K562 (cell line): Measurements from ENCODE around the gene QRICH1. TPM values are rescaled to one million over a fixed set of nuclear protein-coding genes. Genes with fewer than 3 reads are reported as not detected.
A peak's percentile ranks its signal among the peaks of the same experiment; 100 is the strongest.

ENCODE experiments used
- ATF7 ChIP-seq: fragments of 450-650 bp; IDR thresholded peaks from 2 replicates; pipeline ENCODE4 v1.7.1; 2014; ENCODE audit warnings: mild to moderate bottlenecking, moderate library complexity
- CHD2 ChIP-seq: IDR thresholded peaks from 2 replicates; pipeline ENCODE4 v1.6.1; 2011; ENCODE audit warnings: low read depth, low read length
- FOXJ2 ChIP-seq: fragments of 200-800 bp; sonication (Bioruptor generic); IDR thresholded peaks from 2 replicates; pipeline ENCODE4 v1.6.1; 2016; ENCODE audit warnings: missing genetic modification characterization, missing compliant biosample characterization
- NCOA1 ChIP-seq: fragments of 450-650 bp; IDR thresholded peaks from 2 replicates; pipeline ENCODE4 v1.6.1; 2016; ENCODE audit warnings: low read depth
- NRF1 ChIP-seq, 2 experiments: fragments of 450-650 bp; IDR thresholded peaks in 1 of 2; conservative IDR thresholded peaks in 1 of 2; 2 replicates each; pipeline ENCODE4 v1.6.1; 2014; ENCODE audit warnings: mild to moderate bottlenecking in 2 of 2
- STAT5A ChIP-seq: IDR thresholded peaks from 2 replicates; pipeline ENCODE4 v1.6.1; 2012; ENCODE audit warnings: low read length, inconsistent platforms, borderline replicate concordance
- ZBTB7A ChIP-seq: IDR thresholded peaks from 2 replicates; pipeline ENCODE4 v1.6.1; 2011; ENCODE audit warnings: low read depth, mild to moderate bottlenecking, low read length, moderate library complexity, borderline replicate concordance; ENCODE audit not compliant: control insufficient read depth
- ZNF212 ChIP-seq: fragments of 450-650 bp; formaldehyde crosslinking; IDR thresholded peaks from 2 replicates; pipeline ENCODE4 v1.4.0; 2020; ENCODE audit warnings: mild to moderate bottlenecking
- ZNF224 ChIP-seq: sonication (generic); formaldehyde crosslinking; IDR thresholded peaks from 2 replicates; pipeline ENCODE4 v1.8.0; 2022; ENCODE audit warnings: mild to moderate bottlenecking, missing genetic modification reagents
- ZNF232 ChIP-seq: sonication (generic); formaldehyde crosslinking; IDR thresholded peaks from 2 replicates; pipeline ENCODE4 v1.8.0; 2022; ENCODE audit warnings: mild to moderate bottlenecking, missing genetic modification reagents
- ZNF263 ChIP-seq: sonication (generic); formaldehyde crosslinking; IDR thresholded peaks from 2 replicates; pipeline ENCODE4 v1.8.0; 2022; ENCODE audit warnings: mild to moderate bottlenecking, missing genetic modification reagents, borderline replicate concordance
- ZNF408 ChIP-seq: fragments of 250-450 bp; sonication (Bioruptor Pico); IDR thresholded peaks from 2 replicates; pipeline ENCODE4 v1.4.0; 2020; ENCODE audit warnings: low read depth, mild to moderate bottlenecking, moderate library complexity
- ZNF41 ChIP-seq: fragments of 250-450 bp; sonication (Bioruptor Pico); conservative IDR thresholded peaks from 2 replicates; pipeline ENCODE4 v1.4.0; 2020; ENCODE audit warnings: mild to moderate bottlenecking
- polyA plus RNA-seq, 8 experiments: library from polyadenylated mRNA; depleted of rRNA in 4 of 8; stranded (reverse) in 5 of 8; unstranded in 3 of 8; fragments of >200 nt; fragmentation: Nextera tagmentation in 2 of 8; fragmentation: Illumina TruSeq in 1 of 8; extraction: Ambion mirVana in 2 of 8; extraction: Trizol in 1 of 8; gene quantifications; 2 replicates each; pipeline versions ENCODE4 v1.2.1 to v1.2.3, GENCODE V29; 2011 to 2014; ENCODE audit warnings: inconsistent platforms in 1 of 8, missing spikeins in 1 of 8
- total RNA-seq, 7 experiments: library from RNA; depleted of rRNA in 6 of 7; stranded (reverse); fragments of >200 nt in 6 of 7; fragmentation: Illumina TruSeq in 2 of 7; extraction: Trizol in 2 of 7; gene quantifications; 2 replicates each; pipeline versions ENCODE4 v1.2.1 to v1.2.3, GENCODE V29; 2011 to 2021; ENCODE audit warnings: low replicate concordance in 1 of 7
- TF ChIP-seq, protein P1 (sequence below): fragments of 450-650 bp; IDR thresholded peaks from 2 replicates; pipeline ENCODE4 v1.6.1; 2017; ENCODE audit warnings: antibody characterized with exemption, mild to moderate bottlenecking
- TF ChIP-seq, protein P2 (sequence below): fragments of 250-450 bp; sonication (Bioruptor Pico); IDR thresholded peaks from 2 replicates; pipeline ENCODE4 v1.5.0; 2021
- TF ChIP-seq, protein P3 (sequence below): fragments of 450-650 bp; IDR thresholded peaks from 2 replicates; pipeline ENCODE4 v1.6.1; 2016; ENCODE audit warnings: mild to moderate bottlenecking
- TF ChIP-seq, protein P4 (sequence below), 2 experiments: fragments of 450-650 bp; conservative IDR thresholded peaks; 2 replicates each; pipeline ENCODE4 v1.6.1; 2017; ENCODE audit warnings: mild to moderate bottlenecking in 2 of 2, moderate library complexity in 2 of 2

QRICH1 gene
- total and polyA plus RNA-seq, 9 of the 15 experiments (the other 6 are each of a cell fraction or from before 2014, with no cell fraction given) = 20.1 to 99.2 (median 56.7) TPM

DNA sequence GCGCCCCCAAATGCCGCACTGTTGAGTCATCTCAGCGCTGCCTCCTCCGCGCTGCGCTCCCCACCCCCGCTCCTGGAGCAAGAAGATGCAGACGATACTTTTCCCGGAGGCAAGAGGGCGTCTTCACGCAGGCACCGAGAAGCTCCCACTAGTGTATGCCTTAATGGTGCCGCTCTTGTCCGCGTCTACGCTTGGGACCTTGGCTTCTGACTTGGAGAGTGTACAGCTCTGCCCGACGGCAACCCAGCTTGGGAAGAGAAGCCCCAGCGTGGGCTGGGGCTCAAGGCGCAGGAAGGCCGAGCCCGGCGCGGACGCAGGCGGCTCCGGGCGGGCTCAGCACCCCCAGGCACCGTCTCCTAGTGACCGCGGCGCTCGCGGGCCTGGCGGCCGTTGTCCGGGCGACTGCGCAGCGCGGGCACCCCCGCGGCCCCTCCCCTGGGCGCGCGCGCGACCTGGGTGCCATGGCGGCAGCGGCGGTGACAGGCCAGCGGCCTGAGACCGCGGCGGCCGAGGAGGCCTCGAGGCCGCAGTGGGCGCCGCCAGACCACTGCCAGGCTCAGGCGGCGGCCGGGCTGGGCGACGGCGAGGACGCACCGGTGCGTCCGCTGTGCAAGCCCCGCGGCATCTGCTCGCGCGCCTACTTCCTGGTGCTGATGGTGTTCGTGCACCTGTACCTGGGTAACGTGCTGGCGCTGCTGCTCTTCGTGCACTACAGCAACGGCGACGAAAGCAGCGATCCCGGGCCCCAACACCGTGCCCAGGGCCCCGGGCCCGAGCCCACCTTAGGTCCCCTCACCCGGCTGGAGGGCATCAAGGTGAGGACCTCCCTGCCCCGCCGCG is 103.9 kb downstream of the QRICH1 start, which contains the start of gene P4HTM (continued):
- TF ChIP-seq STAT5A = no peak
- TF ChIP-seq NCOA1 = no peak
- TF ChIP-seq ZNF408 = no peak
- TF ChIP-seq ZNF263 (CRISPR knock-in tag) = no peak
- peak; percentile 45; the same call in 1 of the 2 replicates for TF ChIP-seq CHD2
- TF ChIP-seq FOXJ2 (tag) = no peak
- TF ChIP-seq ZBTB7A = peak; percentile 74; the same call in 1 of the 2 replicates
- TF ChIP-seq, protein P1, sequence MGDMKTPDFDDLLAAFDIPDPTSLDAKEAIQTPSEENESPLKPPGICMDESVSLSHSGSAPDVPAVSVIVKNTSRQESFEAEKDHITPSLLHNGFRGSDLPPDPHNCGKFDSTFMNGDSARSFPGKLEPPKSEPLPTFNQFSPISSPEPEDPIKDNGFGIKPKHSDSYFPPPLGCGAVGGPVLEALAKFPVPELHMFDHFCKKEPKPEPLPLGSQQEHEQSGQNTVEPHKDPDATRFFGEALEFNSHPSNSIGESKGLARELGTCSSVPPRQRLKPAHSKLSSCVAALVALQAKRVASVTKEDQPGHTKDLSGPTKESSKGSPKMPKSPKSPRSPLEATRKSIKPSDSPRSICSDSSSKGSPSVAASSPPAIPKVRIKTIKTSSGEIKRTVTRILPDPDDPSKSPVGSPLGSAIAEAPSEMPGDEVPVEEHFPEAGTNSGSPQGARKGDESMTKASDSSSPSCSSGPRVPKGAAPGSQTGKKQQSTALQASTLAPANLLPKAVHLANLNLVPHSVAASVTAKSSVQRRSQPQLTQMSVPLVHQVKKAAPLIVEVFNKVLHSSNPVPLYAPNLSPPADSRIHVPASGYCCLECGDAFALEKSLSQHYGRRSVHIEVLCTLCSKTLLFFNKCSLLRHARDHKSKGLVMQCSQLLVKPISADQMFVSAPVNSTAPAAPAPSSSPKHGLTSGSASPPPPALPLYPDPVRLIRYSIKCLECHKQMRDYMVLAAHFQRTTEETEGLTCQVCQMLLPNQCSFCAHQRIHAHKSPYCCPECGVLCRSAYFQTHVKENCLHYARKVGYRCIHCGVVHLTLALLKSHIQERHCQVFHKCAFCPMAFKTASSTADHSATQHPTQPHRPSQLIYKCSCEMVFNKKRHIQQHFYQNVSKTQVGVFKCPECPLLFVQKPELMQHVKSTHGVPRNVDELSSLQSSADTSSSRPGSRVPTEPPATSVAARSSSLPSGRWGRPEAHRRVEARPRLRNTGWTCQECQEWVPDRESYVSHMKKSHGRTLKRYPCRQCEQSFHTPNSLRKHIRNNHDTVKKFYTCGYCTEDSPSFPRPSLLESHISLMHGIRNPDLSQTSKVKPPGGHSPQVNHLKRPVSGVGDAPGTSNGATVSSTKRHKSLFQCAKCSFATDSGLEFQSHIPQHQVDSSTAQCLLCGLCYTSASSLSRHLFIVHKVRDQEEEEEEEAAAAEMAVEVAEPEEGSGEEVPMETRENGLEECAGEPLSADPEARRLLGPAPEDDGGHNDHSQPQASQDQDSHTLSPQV = peak; percentile 69; the same call in 1 of the 2 replicates
- peak; percentile 24 to 64; a peak in 3 of 4 replicates for TF ChIP-seq NRF1 (conservative IDR thresholded peaks at IDR 0.05 in 1 of 2, IDR thresholded peaks at IDR 0.05 in 1 of 2)
- TF ChIP-seq ZNF212 (CRISPR knock-in tag) = no peak
- TF ChIP-seq, protein P2, sequence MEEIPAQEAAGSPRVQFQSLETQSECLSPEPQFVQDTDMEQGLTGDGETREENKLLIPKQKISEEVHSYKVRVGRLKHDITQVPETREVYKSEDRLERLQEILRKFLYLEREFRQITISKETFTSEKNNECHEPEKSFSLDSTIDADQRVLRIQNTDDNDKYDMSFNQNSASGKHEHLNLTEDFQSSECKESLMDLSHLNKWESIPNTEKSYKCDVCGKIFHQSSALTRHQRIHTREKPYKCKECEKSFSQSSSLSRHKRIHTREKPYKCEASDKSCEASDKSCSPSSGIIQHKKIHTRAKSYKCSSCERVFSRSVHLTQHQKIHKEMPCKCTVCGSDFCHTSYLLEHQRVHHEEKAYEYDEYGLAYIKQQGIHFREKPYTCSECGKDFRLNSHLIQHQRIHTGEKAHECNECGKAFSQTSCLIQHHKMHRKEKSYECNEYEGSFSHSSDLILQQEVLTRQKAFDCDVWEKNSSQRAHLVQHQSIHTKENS (CRISPR knock-in tag) = no peak
- peak; percentile 65; the same call in 1 of the 2 replicates for TF ChIP-seq ATF7
- TF ChIP-seq, protein P3, sequence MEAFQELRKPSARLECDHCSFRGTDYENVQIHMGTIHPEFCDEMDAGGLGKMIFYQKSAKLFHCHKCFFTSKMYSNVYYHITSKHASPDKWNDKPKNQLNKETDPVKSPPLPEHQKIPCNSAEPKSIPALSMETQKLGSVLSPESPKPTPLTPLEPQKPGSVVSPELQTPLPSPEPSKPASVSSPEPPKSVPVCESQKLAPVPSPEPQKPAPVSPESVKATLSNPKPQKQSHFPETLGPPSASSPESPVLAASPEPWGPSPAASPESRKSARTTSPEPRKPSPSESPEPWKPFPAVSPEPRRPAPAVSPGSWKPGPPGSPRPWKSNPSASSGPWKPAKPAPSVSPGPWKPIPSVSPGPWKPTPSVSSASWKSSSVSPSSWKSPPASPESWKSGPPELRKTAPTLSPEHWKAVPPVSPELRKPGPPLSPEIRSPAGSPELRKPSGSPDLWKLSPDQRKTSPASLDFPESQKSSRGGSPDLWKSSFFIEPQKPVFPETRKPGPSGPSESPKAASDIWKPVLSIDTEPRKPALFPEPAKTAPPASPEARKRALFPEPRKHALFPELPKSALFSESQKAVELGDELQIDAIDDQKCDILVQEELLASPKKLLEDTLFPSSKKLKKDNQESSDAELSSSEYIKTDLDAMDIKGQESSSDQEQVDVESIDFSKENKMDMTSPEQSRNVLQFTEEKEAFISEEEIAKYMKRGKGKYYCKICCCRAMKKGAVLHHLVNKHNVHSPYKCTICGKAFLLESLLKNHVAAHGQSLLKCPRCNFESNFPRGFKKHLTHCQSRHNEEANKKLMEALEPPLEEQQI = no peak
- TF ChIP-seq ZNF232 (CRISPR knock-in tag) = no peak
- no peak for TF ChIP-seq ZNF224 (CRISPR knock-in tag)
- TF ChIP-seq, protein P4, sequence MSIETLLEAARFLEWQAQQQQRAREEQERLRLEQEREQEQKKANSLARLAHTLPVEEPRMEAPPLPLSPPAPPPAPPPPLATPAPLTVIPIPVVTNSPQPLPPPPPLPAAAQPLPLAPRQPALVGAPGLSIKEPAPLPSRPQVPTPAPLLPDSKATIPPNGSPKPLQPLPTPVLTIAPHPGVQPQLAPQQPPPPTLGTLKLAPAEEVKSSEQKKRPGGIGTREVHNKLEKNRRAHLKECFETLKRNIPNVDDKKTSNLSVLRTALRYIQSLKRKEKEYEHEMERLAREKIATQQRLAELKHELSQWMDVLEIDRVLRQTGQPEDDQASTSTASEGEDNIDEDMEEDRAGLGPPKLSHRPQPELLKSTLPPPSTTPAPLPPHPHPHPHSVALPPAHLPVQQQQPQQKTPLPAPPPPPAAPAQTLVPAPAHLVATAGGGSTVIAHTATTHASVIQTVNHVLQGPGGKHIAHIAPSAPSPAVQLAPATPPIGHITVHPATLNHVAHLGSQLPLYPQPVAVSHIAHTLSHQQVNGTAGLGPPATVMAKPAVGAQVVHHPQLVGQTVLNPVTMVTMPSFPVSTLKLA (conservative IDR thresholded peaks at IDR 0.05) = peak in 1 of 2 experiments; percentile 47; a peak in 1 of 4 replicates
- TF ChIP-seq ZNF41 = no peak
